Colon (tissue), 2 donors: ENCODE measurements around the gene PSMB1.
"Not testable (repeated sequence)": the region's sequence is repeated elsewhere in the genome, so short reads cannot be mapped to it uniquely, and the experiment has no call there.

Source experiments
- FAIRE-seq: peaks from 2 replicates; lab custom pipeline; 2012; peaks lifted over from hg19 to GRCh38; lab: Jason Lieb, UNC
- donor health status: control.
- donor health status: control.

The PSMB1 gene

DNA sequence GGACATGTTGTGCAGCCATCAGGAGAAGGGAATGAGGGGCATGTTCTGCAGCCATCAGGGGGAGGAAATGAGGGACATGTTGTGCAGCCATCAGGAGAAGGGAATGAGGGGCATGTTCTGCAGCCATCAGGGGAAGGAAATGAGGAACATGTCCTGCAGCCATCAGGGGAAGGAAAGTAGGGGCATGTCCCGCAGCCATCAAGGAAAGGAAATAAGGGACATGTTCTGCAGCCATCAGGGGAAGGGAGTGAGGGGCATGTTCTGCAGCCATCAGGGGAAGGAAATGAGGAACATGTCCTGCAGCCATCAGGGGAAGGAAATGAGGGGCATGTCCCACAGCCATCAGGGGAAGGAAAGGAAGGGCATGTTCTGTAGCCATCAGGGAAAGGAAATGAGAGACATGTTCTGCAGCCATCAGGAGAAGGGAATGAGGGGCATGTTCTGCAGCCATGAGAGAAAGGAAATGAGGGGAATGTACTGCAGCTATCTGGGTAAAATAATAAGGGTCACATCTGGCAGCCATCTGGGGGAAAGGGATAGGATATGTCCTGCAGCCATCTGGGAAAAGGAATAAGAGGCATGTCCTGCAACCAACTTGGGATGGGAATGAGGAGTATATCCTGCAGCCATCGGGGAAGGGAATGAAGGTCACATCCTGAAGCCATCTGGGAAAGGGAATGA is 50.2 kb downstream of the PSMB1 start:
- not testable (repeated sequence) for FAIRE-seq

DNA sequence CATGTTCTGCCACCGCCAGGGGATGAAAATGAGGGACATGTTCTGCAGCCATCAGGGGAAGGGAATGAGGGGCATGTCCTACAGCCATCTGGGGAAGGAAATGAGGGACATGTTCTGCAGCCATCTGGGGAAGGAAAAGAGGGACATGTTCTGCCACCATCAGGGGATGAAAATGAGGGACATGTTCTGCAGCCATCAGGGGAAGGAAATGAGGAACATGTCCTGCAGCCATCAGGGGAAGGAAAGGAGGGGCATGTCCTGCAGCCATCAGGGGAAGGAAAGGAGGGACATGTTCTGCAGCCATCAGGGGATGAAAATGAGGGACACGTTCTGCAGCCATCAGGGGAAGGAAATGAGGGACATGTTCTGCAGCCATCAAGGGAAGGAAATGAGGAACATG is 50.8 kb downstream of the PSMB1 start:
- FAIRE-seq: not testable (repeated sequence)

DNA sequence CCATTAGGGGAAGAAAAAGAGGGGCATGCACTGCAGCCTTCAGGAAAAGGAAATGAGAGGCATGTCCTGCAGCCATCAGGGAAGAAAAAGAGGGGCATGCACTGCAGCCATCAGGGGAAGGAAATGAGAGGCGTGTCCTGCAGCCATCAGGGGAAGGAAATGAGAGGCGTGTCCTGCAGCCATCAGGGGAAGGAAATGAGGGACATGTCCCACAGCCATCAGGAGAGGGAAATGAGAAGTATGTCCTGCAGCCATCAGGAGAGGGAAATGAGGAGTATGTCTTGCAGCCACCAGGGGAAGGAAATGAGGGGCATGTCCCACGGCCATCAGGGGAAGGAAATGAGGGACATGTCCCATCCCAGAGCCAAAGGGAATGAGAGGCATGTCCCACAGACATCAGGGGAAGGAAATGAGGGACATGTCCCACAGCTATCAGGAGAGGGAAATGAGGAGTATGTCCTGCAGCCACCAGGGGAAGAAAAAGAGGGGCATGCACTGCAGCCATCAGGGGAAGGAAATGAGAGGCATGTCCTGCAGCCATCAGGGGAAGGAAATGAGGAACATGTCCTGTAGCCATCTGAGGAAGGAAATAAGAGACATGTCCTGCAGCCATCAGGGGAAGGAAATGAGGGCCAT is 52.0 kb downstream of the PSMB1 start:
- no peak for FAIRE-seq

DNA sequence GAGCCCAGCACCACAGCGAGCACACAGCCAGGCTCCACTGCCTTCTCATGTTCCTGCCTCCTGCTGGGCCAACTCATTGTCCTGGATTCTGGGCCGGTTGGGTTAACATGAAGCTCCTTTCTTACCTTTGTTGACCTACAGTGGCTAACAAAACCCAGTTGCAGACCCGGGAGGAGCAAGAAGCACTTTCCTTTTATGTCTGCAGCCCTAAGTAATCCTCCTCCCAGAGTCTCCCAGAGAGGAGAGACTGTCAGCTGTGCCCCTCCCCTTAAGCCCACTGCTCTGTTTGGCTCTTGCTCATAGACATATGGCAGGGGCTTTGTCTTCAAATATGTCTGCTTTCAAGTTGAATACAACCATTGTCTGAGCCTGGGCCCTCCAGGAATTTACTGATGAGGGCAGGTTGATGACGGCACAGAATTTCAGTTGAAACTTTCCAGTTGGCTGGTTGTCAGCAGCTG is 55.2 kb downstream of the PSMB1 start:
- no peak for FAIRE-seq

DNA sequence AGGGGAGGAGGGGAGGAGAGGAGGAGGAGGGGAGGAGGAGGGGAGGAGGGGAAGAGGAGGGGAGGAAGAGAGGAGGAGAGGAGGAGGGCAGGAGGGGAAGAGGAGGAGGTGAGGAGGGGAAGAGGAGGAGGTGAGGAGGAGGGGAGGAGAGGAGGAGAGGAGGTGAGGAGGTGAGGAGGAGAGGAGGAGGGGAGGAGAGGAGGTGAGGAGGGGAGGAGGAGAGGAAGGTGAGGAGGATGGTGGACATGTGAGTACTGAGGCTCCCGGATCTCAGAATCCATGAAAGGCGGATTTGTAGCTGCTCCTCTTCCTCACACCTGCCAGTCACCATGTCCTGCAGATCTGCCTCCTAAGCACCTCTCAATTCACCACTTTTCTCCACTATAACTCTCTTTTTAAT is 59.8 kb downstream of the PSMB1 start:
- no peak for FAIRE-seq

DNA sequence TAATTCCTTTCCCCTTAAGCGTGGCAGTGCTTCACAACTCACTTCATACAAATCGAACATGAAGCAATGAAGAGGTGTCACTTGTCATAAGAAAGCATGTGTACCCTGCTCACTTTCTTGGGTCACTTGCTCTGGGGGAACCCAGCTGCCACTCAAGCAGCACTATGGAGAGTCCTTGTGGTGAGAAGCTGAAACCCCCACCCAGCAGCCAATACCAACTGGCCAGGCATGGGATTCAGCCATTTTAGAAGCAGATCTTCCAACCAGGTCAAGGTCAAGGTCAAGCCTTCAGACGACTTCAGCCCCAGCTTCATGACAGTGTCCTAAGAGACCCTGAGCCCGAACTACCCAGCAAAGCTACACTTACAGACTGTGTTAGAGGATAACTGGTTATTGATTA is 62.8 kb downstream of the PSMB1 start:
- no peak for FAIRE-seq

DNA sequence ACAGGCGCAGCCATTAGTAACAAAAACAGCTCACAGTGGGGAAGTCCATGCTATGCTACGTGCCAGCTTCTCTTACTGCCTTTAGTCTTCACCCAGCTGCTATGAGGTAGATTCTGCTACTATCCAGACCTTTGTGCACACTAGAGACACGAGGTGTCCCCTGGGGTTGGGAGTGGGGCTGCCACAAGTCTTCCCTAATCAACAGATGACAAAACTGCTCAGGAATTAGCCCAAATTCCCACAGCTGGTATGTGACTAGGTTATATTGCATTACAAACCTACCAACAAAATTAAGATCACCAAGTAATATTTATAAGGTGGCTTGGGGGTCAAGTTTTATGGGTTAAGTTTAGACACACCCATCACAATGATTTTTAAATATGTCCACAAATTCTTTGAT is 63.3 kb downstream of the PSMB1 start:
- no peak for FAIRE-seq

DNA sequence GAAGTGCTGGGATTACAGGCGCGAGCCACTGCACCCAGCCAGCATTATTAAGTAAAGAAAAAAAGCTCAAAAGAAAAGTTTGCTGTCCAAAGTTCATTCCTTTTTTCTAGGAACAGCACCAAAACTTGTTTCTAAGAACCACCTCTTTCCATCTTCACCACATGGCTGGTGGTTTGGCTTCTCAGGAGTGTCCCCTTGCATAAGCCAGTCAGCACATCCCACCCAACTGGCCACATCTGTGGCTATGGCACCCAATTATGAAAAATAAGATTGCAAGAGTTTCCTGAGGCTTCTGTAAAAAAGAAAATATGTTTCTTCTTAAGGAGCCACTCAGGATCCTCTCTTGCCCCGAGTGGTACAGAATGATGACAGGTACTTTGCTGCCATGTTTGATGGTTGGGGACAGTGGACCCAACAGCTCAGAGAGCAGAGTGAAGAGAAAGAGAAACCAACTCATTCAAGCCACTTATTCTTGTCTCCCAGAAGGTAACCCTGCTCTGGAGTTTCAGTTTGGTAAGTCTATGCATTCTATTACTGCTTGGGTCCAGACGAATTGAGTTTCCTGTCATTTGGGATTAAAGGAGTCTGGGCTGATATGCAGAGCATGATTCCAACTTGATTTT is 65.3 kb downstream of the PSMB1 start:
- FAIRE-seq: no peak

DNA sequence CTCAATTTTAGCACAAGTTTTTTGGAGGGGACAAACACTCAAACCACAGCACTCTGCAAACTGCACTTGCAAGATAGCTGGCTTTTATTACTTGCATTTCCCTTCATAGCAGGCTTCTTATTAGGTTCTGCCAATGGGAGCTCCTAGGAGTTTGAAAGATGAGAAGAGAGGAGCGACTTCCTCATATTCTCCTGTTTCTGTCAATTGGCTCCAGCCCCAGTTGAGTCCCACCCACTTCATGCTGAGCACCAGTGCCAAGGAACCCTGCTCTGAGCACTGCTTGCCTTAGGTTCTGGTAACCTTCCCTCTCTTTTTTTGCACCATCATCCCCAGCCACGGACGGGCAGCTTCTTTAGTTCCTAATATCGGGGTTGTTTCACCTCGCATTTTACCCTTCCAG is 67.9 kb downstream of the PSMB1 start:
- FAIRE-seq: no peak
